ENCODE measurements around the gene RNF212B. TPM values are rescaled to one million over a fixed set of nuclear protein-coding genes. Genes with fewer than 3 reads are reported as not detected.
A peak's percentile ranks its signal among the peaks of the same experiment; 100 is the strongest.
"Not testable (repeated sequence)": the region's sequence is repeated elsewhere in the genome, so short reads cannot be mapped to it uniquely, and the experiment has no call there.

The RNF212B gene
- 10 to 100 TPM in 1 of 2 donors, 1 to 10 TPM in 1; 5.4 to 23.2 TPM for total RNA-seq
- polyA plus RNA-seq (ENCODE audit: insufficient read depth, low read depth, low replicate concordance): 18.3 TPM
- long read RNA-seq, donor 1: 0 reads
- long read RNA-seq, donor 2: 0 reads

GRCh38 chr14:23237772-23238594 lies at the start of gene RNF212B:
TSS of gene RNF212B (plus strand) at chr14:23237936. CDS start at chr14:23240346, 2,410 bp downstream.
- Histone ChIP-seq H3K4me3 (peak within 1 kb of the TSS; percentile 15 to 48), H3K27ac (no peak within 1 kb of the TSS), H3K27me3 (no peaks in the 10 kb centered on the region), H3K36me3 (ENCODE audit: low read depth, missing control alignments) (no peaks in the 10 kb centered on the region), H3K9me3 (no peaks in the 10 kb centered on the region), H3K4me1 (no peaks in the 10 kb centered on the region)
- no peak for TF ChIP-seq CTCF (IDR thresholded peaks at IDR 0.05)
- TF ChIP-seq POLR2A (IDR thresholded peaks at IDR 0.05): no peak
- 17% methylated on average over 39 of the region's 39 CpGs for WGBS, 2 donors
- DNase-seq: peak; percentile 95
- intact Hi-C loops (cut with DNase I; ENCODE audit: low total_unique reads): no loop called here

- H3K27ac ChIP-seq: no peak overlapping the region
- DNase-seq: no peak
- WGBS, 2 donors: 45 to 60% methylated on average over 3 of the region's 3 CpGs
- no peaks in the 10 kb centered on the region for H3K9me3 ChIP-seq
- intact Hi-C loops (cut with DNase I; ENCODE audit: low total_unique reads): no loop called here
- H3K36me3 ChIP-seq (ENCODE audit: low read depth, missing control alignments): no peaks in the 10 kb centered on the region
- TF ChIP-seq CTCF (IDR thresholded peaks at IDR 0.05) (no peak), POLR2A (IDR thresholded peaks at IDR 0.05) (no peak)
- H3K27me3 ChIP-seq: no peaks in the 10 kb centered on the region
- H3K4me1 ChIP-seq: no peaks in the 10 kb centered on the region
- no peak overlapping the region for H3K4me3 ChIP-seq
Measured at GRCh38 chr14:23193432-23193831, 44.3 kb upstream of the RNF212B start.

DNA sequence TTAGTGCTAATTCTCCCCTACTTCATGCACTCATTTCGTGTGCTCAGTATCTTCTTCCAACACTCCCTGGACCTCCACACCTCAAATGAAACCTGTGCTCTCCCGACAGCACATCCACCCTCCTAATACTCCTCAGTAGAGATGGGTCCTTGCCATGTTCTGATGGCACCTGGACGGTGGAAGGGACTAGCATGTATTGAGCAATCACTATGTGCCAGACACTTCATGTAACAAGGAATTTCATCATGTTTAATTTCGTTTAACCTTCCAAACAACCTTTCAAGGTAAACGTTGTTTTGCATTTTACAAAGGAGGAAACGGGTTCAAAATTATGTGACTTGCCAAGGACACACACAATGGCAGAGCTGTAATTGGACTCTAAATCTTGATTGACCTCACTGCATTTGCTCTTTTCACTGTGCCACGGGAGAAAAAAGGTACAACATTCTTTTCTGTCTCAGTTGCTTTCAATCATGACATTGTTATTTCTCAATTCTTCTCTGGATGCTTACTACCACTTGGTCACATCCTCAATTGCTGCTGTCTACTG lies 42.1 kb upstream of the RNF212B start:
- DNase-seq: no peak
- H3K27ac ChIP-seq: no peak overlapping the region
- intact Hi-C loops (cut with DNase I; ENCODE audit: low total_unique reads): no loop called here
- no peaks in the 10 kb centered on the region for H3K36me3 ChIP-seq (ENCODE audit: low read depth, missing control alignments)
- no peaks in the 10 kb centered on the region for H3K9me3 ChIP-seq
- no peaks in the 10 kb centered on the region for H3K4me1 ChIP-seq
- H3K27me3 ChIP-seq: no peaks in the 10 kb centered on the region
- TF ChIP-seq CTCF (IDR thresholded peaks at IDR 0.05) (no peak), POLR2A (IDR thresholded peaks at IDR 0.05) (no peak)
- no peak overlapping the region for H3K4me3 ChIP-seq
- WGBS, 2 donors: 67 to 72% methylated on average over 7 of the region's 7 CpGs

- WGBS, 2 donors: 81 to 94% methylated on average over 2 of the region's 2 CpGs
- H3K27me3 ChIP-seq; DNase-seq; H3K27ac ChIP-seq; intact Hi-C loops (cut with DNase I; ENCODE audit: low total_unique reads); H3K4me1 ChIP-seq; H3K4me3 ChIP-seq; H3K9me3 ChIP-seq; H3K36me3 ChIP-seq (ENCODE audit: low read depth, missing control alignments): not testable (repeated sequence)
Measured at GRCh38 chr14:23196487-23196886, 41.2 kb upstream of the RNF212B start.

DNA sequence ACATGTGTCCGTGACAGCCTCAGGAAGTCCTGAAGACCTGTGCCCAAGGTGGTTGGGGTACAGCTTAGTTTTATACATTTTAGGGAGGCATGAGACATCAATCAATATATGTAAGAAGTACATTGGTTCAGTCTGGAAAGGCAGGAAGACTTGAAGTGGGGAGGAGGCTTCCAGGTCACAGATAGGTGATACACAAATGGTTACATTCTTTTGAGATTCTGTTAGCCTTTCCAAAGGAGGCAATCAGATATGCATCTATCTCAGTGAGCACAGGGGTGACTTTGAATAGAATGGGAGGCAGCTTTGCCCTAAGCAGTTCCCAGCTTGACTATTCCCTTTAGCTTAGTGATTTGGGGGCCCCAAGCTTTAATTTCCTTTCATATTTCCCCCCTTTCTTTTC lies 38.6 kb upstream of the RNF212B start:
- H3K4me1 ChIP-seq; H3K27ac ChIP-seq; H3K36me3 ChIP-seq (ENCODE audit: low read depth, missing control alignments); H3K27me3 ChIP-seq; H3K9me3 ChIP-seq; intact Hi-C loops (cut with DNase I; ENCODE audit: low total_unique reads); DNase-seq; H3K4me3 ChIP-seq: not testable (repeated sequence)
- 89 to 90% methylated on average over 1 of the region's 1 CpG for WGBS, 2 donors

All from testis (tissue), 5 donors.